ENCODE results near the gene FIGN. TPM values are rescaled to one million over a fixed set of nuclear protein-coding genes. Genes with fewer than 3 reads are reported as not detected.
A peak's percentile ranks its signal among the peaks of the same experiment; 100 is the strongest.

The FIGN gene
- total and polyA plus RNA-seq, 2 donors from 2014 or later, result 1.1 to 8.0 TPM

DNA sequence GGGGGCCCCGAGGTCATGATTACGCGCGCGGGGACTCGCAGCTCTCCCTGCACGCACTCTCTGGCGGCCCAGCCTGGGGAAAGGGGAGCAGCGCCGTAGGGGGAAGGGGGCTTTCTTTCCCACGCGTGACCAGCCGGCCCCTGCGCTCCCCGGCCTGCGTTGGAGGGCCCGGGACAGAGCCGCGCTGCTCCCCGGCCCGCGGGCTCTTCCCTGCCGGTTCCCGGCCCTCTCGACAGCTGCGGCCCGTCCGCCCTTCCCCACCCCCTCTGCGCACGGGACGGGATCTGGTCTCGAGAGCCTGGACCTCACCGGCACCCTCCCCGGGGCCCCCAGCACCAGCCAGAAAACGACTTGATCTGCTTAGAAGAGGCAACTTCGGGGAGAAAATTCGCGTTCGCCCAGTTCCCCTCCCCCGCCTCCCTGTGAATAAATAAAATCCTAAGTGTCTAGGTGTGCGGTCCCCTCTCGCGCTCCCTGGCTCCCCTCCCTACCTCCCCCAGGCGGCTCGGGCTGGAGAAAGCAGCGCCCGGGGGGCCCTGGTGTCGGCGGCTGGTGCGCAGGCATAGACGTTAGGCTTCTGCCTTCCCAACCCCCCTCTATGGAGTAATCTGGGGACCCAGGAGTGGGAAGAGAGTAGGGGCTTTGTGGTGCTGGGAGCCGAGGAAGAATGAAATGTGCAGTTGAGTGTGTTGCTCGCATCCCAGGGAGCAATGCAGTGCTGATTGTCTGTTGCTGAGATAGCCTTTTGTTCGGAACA, 803 bp upstream of the FIGN start:
- no peaks in the 10 kb centered on the region for H3K27me3 ChIP-seq (ENCODE audit: control insufficient read depth, insufficient read depth, low read length)
- peak overlapping the region in 2 of 3 donors; percentile 14 to 22 for H3K9ac ChIP-seq (ENCODE audit: low read length in 3 of 3)
- H3K9me3 ChIP-seq (ENCODE audit: control insufficient read depth in 2 of 3, insufficient read depth in 1 of 3, low read length in 3 of 3), result no peaks in the 10 kb centered on the region
- DNase-seq (peak; percentile 77 to 89 (median 84)), FAIRE-seq (no peak)
- no peaks in the 10 kb centered on the region for H3K36me3 ChIP-seq (ENCODE audit: control insufficient read depth in 2 of 3, insufficient read depth in 3 of 3, low read length in 3 of 3)
- peak overlapping the region; percentile 36 to 69 (median 67) for H3K4me3 ChIP-seq (ENCODE audit: low read length in 3 of 3)
- H3K4me1 ChIP-seq (ENCODE audit: control insufficient read depth in 2 of 3, insufficient read depth in 2 of 3, low read depth in 1 of 3, low read length in 3 of 3), result peaks cover 0 to 3% (median 0%) of the 10 kb centered on the region in 3 donors
- peak overlapping the region; percentile 64 to 81 for H3K27ac ChIP-seq (ENCODE audit: low read depth in 2 of 2, low read length in 2 of 2)
- intact Hi-C loops (cut with DNase I), result no loop called here
- TF ChIP-seq, protein P1, sequence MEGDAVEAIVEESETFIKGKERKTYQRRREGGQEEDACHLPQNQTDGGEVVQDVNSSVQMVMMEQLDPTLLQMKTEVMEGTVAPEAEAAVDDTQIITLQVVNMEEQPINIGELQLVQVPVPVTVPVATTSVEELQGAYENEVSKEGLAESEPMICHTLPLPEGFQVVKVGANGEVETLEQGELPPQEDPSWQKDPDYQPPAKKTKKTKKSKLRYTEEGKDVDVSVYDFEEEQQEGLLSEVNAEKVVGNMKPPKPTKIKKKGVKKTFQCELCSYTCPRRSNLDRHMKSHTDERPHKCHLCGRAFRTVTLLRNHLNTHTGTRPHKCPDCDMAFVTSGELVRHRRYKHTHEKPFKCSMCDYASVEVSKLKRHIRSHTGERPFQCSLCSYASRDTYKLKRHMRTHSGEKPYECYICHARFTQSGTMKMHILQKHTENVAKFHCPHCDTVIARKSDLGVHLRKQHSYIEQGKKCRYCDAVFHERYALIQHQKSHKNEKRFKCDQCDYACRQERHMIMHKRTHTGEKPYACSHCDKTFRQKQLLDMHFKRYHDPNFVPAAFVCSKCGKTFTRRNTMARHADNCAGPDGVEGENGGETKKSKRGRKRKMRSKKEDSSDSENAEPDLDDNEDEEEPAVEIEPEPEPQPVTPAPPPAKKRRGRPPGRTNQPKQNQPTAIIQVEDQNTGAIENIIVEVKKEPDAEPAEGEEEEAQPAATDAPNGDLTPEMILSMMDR (IDR thresholded peaks at IDR 0.05; ENCODE audit: borderline replicate concordance, extremely low read depth, insufficient read depth), result no peak

DNA sequence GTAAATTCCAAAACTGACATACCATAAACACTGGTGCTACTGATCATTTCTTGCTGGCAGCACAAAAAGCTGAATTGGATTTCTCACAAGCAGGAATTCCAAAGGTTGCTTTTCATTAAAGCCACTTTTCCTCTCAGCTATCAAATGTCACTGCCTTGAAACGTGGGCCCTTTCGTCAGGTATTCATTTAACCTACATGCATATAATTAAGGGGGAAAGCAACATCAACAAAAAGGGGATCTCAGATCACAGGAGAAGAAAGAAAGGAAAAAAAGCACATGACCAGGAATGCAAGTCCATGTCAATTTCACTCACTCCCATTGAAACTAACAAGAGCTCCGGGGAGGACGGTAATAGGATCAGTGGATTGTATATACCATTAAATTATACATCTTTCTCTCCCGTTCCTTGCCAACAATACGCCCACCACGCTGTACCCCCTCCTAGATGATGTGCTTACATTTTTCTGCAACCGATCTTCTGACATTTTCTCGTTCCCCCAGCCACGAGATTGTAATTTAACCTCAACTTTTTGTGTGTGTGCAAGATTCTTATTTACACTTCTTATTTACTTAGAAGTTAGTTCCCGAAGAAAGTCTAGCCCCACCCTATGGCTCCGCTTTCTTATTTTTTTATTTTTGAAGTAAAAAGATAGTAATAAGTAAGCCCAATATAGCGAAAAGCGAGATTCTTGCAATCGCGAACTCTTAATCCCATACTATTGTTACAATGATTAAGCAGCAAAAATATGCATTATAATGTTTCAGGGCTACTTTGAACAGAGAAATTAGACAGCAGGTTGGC, 725 bp downstream of the FIGN start:
- H3K27ac ChIP-seq (ENCODE audit: low read depth in 2 of 2, low read length in 2 of 2), result peak overlapping the region; percentile 23 to 81
- TF ChIP-seq, protein P1 (IDR thresholded peaks at IDR 0.05; ENCODE audit: borderline replicate concordance, extremely low read depth, insufficient read depth), result no peak
- H3K36me3 ChIP-seq (ENCODE audit: control insufficient read depth in 2 of 3, insufficient read depth in 3 of 3, low read length in 3 of 3), result no peaks in the 10 kb centered on the region
- H3K4me1 ChIP-seq (ENCODE audit: control insufficient read depth in 2 of 3, insufficient read depth in 2 of 3, low read depth in 1 of 3, low read length in 3 of 3), result peaks cover 0 to 3% (median 0%) of the 10 kb centered on the region in 3 donors
- no peaks in the 10 kb centered on the region for H3K27me3 ChIP-seq (ENCODE audit: control insufficient read depth, insufficient read depth, low read length)
- peak overlapping the region; percentile 67 to 94 (median 94) for H3K4me3 ChIP-seq (ENCODE audit: low read length in 3 of 3)
- peak overlapping the region; percentile 62 to 83 (median 74) for H3K9ac ChIP-seq (ENCODE audit: low read length in 3 of 3)
- FAIRE-seq (no peak), DNase-seq (peak in 3 of 5 donors; percentile 15 to 71 (median 48))
- H3K9me3 ChIP-seq (ENCODE audit: control insufficient read depth in 2 of 3, insufficient read depth in 1 of 3, low read length in 3 of 3), result no peaks in the 10 kb centered on the region
- intact Hi-C loops (cut with DNase I), result no loop called here

GRCh38 chr2:163734401-163734800, 1.4 kb downstream of the FIGN start:
- Histone ChIP-seq H3K4me3 (ENCODE audit: low read length in 3 of 3) (peak overlapping the region; percentile 67 to 94 (median 94)), H3K36me3 (ENCODE audit: control insufficient read depth in 2 of 3, insufficient read depth in 3 of 3, low read length in 3 of 3) (no peaks in the 10 kb centered on the region)

More at GRCh38 chr2:163734401-163734800, 1.4 kb downstream of the FIGN start:
- DNase-seq (no peak), FAIRE-seq (no peak)
- intact Hi-C loops (cut with DNase I), result no loop called here
- peaks cover 0 to 3% (median 0%) of the 10 kb centered on the region in 3 donors for H3K4me1 ChIP-seq (ENCODE audit: control insufficient read depth in 2 of 3, insufficient read depth in 2 of 3, low read depth in 1 of 3, low read length in 3 of 3)
- no peaks in the 10 kb centered on the region for H3K9me3 ChIP-seq (ENCODE audit: control insufficient read depth in 2 of 3, insufficient read depth in 1 of 3, low read length in 3 of 3)
- peak overlapping the region in 2 of 3 donors; percentile 62 to 83 for H3K9ac ChIP-seq (ENCODE audit: low read length in 3 of 3)
- H3K27me3 ChIP-seq (ENCODE audit: control insufficient read depth, insufficient read depth, low read length), result no peaks in the 10 kb centered on the region
- H3K27ac ChIP-seq (ENCODE audit: low read depth in 2 of 2, low read length in 2 of 2), result no peak overlapping the region
- TF ChIP-seq, protein P1 (IDR thresholded peaks at IDR 0.05; ENCODE audit: borderline replicate concordance, extremely low read depth, insufficient read depth), result no peak

All from kidney (tissue), 14 donors.